ENCODE measurements around the gene SNX25.

Gene SNX25

GRCh38 chr4:185209031-185209851 lies at the start of gene SNX25:
Gene SNX25, plus strand, starts transcription at chr4:185209598. Its CDS starts 229 bp downstream, at chr4:185209827.
- DNase-seq (ENCODE audit: low spot score), result peak; percentile 93
- TF ChIP-seq CTCF (IDR thresholded peaks at IDR 0.05; ENCODE audit: borderline replicate concordance, control extremely low read depth, extremely low read depth, insufficient read depth, missing control alignments), result peak; percentile 60
- in situ Hi-C loops (cut with MboI; ENCODE audit: low sequenced_read_pairs, unreplicated experiment), result loop anchor here (10.0 kb wide), 1 partner anchor 96 kb away; no protein-coding TSS in a partner anchor

GRCh38 chr4:185165605-185166063 lies 43.8 kb upstream of the SNX25 start:
- in situ Hi-C loops (cut with MboI; ENCODE audit: low sequenced_read_pairs, unreplicated experiment), result no loop called here
- no peak for TF ChIP-seq CTCF (IDR thresholded peaks at IDR 0.05; ENCODE audit: borderline replicate concordance, control extremely low read depth, extremely low read depth, insufficient read depth, missing control alignments)
- peak; percentile 53 for DNase-seq (ENCODE audit: low spot score)

GRCh38 chr4:185167234-185167633 lies 42.2 kb upstream of the SNX25 start:
- in situ Hi-C loops (cut with MboI; ENCODE audit: low sequenced_read_pairs, unreplicated experiment), result no loop called here
- TF ChIP-seq CTCF (IDR thresholded peaks at IDR 0.05; ENCODE audit: borderline replicate concordance, control extremely low read depth, extremely low read depth, insufficient read depth, missing control alignments), result no peak
- no peak for DNase-seq (ENCODE audit: low spot score)

- no peak for DNase-seq (ENCODE audit: low spot score)
- TF ChIP-seq CTCF (IDR thresholded peaks at IDR 0.05; ENCODE audit: borderline replicate concordance, control extremely low read depth, extremely low read depth, insufficient read depth, missing control alignments), result no peak
Observed at GRCh38 chr4:185171373-185172071, 37.9 kb upstream of the SNX25 start.

GRCh38 chr4:185179488-185179887 lies 29.9 kb upstream of the SNX25 start:
- in situ Hi-C loops (cut with MboI; ENCODE audit: low sequenced_read_pairs, unreplicated experiment), result no loop called here
- no peak for DNase-seq (ENCODE audit: low spot score)

More at GRCh38 chr4:185171373-185172071, 37.9 kb upstream of the SNX25 start:
- in situ Hi-C loops (cut with MboI; ENCODE audit: low sequenced_read_pairs, unreplicated experiment), result no loop called here

More at GRCh38 chr4:185179488-185179887, 29.9 kb upstream of the SNX25 start:
- no peak for TF ChIP-seq CTCF (IDR thresholded peaks at IDR 0.05; ENCODE audit: borderline replicate concordance, control extremely low read depth, extremely low read depth, insufficient read depth, missing control alignments)
